H7 (cell line): Measurements from ENCODE around the gene POLR1E. TPM values are rescaled to one million over a fixed set of nuclear protein-coding genes. Genes with fewer than 3 reads are reported as not detected.

ENCODE experiments used
- DNase-seq: peaks from one replicate; pipeline ENCODE4 v3.0.0; 2012
- H3K27me3 ChIP-seq: 2 replicates; pipeline ENCODE4 v1.6.0; 2011; ENCODE audit warnings: mild to moderate bottlenecking, low read length; ENCODE audit not compliant: control insufficient read depth, insufficient read depth
- H3K36me3 ChIP-seq: replicated peaks from 2 replicates; pipeline ENCODE4 v1.5.1; 2011; ENCODE audit warnings: low read length; ENCODE audit not compliant: control insufficient read depth, insufficient read depth
- H3K4me3 ChIP-seq: 2 replicates; pipeline ENCODE4 v1.5.1; 2011; ENCODE audit warnings: low read depth, mild to moderate bottlenecking, control low read depth, low read length, moderate library complexity; ENCODE audit not compliant: insufficient read depth
- total RNA-seq: library from RNA; depleted of rRNA; stranded (reverse); fragments of >200 nt; shearing (Covaris generic); gene quantifications from 2 replicates; pipeline ENCODE4 v1.2.3, GENCODE V29; 2014; rRNA removed

The POLR1E gene
- total RNA-seq, 1 experiment from 2014 or later: 33.5 TPM

- Histone ChIP-seq H3K36me3 (no peaks in the 10 kb centered on the region), H3K27me3 (no peaks in the 10 kb centered on the region), H3K4me3 (no peak overlapping the region)
- no peak for DNase-seq
Observed at GRCh38 chr9:37550781-37551180, 65.0 kb downstream of the POLR1E start.

GRCh38 chr9:37551468-37551867 lies 65.7 kb downstream of the POLR1E start:
- Histone ChIP-seq H3K36me3 (no peaks in the 10 kb centered on the region), H3K4me3 (no peak overlapping the region), H3K27me3 (no peaks in the 10 kb centered on the region)
- DNase-seq: no peak

- no peaks in the 10 kb centered on the region for H3K36me3 ChIP-seq
- no peak for DNase-seq
- no peak overlapping the region for H3K4me3 ChIP-seq
- H3K27me3 ChIP-seq: no peaks in the 10 kb centered on the region
Observed at GRCh38 chr9:37551888-37552287, 66.1 kb downstream of the POLR1E start.

Other genes starting within 250 kb of the POLR1E start
- gene GRHPR, start 63.3 kb upstream of the POLR1E start, total RNA-seq: 151 and 170 TPM in 2 replicates
- gene ZBTB5, start 20.5 kb upstream of the POLR1E start, total RNA-seq: 15.6 and 18.3 TPM in 2 replicates
- gene FBXO10, start 90.4 kb downstream of the POLR1E start, total RNA-seq: 13.3 and 17.4 TPM in 2 replicates
- gene TOMM5, start 106.6 kb downstream of the POLR1E start, total RNA-seq: 157 and 164 TPM in 2 replicates
- 0.03 TPM in 1 of 2 replicates, not detected in the other for gene FRMPD1, start 165.0 kb downstream of the POLR1E start, total RNA-seq